NCI-H2081 treated with DMSO at 0.1 percent for 48 hours (cell line): Measurements from ENCODE around the gene RPL18A.
A peak's percentile ranks its signal among the peaks of the same experiment; 100 is the strongest.

Experiments
- DNase-seq: peaks from one replicate; lab custom pipeline; 2025; lab: John Stamatoyannopoulos, UW

Gene RPL18A

DNA sequence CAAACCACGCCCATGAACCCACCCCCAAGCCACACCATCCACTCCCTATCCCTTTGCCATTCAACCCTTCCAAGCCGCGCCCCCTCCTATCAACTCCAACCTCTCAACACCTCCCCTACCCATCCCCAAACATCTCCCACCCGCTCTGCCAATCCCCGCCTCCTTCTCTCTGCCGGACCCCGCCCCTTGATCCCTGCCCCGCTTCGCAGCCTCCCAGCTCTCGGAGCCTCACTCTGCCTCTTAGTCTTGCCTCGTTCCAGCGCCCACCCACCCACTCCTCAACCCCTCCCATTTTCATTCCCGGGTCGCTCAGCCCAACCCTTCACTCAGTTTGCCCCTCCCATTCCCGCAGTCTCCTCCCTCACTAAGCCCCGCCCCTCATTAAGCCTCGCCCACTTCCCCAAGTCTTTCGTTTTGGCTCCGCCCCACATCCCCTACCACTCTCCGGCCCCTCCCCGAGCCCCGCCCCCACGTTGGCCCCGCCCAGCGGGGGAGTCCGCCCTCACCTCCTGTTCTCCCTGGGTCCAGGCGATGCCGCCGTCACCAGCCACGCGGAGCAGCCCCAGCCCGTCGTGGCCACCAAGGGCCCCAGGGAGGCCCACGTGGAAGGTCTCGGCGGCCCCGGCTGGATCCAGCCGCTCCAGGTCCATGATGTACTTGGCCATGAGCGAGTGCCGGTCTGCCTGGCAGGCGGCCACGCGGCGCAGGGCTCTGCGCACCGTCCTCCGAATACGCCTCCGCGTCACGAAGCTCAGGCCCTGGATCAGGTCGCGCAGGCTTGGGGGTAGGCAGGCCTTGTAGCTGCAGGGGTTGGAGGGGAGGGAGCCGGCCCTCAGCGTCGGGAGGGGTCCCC, 17.7 kb upstream of the RPL18A start:
- no peak for DNase-seq

DNA sequence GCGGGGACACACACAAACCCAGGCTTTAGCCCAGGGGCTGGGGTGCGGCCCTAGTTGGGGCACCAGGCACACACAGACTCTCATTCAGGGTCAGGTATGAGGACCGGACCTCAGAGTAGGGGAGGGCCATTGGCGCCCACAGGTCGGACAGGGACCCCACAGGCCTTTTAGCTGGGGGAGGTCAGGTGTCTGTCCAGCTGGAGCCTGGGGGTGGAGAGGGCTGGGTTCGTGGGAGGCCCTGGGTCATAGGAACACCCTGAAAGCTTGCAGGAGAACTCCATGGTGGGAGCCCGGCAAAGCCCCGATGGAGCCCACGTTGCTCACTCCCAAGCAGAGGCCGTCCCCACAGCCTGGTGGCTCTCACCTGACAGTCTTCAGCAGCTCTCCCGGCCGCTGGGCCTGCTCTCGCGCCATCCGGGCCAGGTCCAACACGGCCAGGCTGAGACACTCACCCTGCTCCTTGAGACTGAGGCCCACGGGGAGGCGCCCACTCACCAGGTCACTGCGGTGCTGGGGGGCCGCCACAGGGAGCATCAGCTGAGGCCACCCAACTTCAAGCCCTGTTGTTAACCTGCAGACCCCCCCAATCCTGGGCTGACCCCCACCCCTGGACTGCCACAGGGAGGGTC, 16.9 kb upstream of the RPL18A start:
- DNase-seq: no peak

DNA sequence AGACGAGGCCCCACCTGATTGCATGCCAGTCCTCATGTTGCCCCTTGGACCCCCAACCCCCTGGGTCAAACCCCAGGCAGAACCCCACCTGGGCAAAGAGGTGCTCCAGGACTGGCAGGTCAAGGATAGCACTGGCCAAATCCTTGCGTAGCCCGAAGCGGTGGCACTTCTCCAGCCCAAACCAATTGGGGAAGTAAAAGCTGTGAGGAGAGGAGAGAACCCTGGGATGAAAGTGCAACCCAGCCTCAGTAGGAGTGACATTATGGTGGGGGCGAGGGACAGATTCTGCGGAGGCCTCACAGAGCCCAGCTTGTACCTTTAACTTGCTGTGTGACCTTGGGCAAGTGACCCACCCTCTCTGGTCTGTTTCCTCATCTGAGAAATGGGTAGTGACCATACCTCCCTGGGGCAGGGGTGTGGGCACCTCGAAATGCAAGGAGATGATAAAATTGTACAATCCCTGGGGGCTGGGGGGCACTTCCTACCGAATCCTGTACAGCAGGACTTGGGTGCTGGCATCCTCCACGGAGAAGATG, 16.4 kb upstream of the RPL18A start:
- DNase-seq: no peak

DNA sequence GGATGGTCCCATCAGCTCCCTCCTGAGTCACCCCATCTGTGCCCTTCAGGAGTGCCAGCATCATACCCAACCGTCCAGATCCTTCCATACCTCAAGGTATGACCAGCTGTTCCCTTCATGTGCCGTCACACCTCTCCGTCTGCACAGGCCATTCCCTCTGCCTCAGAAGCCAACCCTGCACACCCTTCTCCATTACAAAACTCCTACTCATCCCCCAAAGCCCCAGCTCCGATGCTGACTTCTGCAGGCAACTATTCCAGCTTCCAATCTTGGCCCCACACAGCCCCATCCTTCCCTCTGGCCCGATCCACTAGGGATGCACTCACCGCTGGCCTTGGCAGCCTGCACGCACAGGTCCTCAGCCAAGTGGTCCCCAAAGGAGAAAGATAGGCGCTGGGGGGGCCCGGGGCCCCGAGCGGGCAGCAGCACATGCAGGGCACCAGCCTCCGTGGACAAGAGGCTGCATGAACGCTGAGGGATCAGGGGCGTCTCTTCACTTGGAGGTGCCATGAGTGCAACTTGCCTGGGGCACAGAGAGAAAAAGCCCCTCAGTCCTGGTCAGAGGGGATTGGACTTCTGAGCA, 15.7 kb upstream of the RPL18A start:
- DNase-seq: no peak

DNA sequence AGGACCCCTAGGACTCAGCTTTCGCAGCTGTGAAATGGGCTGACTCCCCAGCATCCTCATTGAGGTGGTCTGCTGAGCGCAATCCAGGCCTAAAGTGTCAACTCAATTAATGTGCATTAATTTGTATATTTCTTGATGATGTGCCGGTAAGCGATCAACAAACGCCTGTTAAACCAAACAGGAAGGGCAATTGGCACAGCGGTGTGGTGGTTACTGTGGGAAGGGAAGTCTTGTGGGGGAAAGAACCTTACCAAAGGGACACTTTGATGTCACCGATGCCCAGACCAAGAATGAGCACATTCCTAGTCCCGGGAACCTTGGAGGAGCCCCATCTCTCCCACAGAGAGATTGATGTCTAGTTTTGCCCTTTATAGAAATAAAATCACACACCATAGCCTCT, 13.6 kb upstream of the RPL18A start:
- no peak for DNase-seq

DNA sequence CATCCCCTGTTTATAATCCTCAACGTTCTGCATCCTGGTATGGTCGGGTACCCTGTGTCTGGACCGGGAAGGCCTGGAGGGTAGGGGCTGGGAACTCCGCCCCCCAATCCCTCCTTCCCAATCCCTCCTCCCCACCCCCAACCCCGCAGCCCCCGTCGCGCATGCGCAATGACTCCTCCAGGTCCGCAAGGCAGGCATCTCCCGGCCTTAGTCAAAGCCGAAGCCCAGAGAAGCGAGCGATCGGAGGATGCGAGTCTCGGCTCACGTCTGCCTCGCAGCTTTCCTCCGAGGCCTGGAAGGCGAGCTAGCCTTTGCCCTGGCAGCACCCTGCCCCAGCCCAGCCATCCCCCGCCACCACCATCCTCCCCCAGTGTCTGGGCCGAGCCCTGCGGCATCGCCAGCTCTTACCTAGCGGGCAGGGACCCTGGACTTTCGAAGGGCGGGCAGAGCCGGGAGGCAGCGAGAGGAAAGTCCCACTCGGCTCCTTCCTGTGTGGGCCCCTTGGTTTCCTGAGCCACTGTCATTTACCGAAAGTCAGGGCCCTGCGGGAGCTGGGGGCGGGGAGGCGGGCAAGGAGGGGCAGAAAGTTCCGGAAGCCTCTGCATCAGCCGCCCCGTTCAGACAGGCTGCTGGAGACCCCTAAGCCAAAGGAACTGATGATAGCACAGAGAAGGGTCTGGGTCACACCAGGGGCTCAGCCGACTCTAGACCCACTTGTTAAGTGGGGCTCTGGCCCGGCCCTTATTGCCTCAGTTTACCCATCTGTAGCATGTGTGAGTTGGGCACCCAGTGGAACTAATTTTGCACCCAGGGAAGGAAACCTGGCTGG, 12.0 kb upstream of the RPL18A start, which contains the start of gene JAK3:
Gene JAK3 (minus strand): TSS at position 445 of the 829 bp plus-strand sequence. CDS start 3,565 bp downstream, outside the sequence.
- no peak for DNase-seq

DNA sequence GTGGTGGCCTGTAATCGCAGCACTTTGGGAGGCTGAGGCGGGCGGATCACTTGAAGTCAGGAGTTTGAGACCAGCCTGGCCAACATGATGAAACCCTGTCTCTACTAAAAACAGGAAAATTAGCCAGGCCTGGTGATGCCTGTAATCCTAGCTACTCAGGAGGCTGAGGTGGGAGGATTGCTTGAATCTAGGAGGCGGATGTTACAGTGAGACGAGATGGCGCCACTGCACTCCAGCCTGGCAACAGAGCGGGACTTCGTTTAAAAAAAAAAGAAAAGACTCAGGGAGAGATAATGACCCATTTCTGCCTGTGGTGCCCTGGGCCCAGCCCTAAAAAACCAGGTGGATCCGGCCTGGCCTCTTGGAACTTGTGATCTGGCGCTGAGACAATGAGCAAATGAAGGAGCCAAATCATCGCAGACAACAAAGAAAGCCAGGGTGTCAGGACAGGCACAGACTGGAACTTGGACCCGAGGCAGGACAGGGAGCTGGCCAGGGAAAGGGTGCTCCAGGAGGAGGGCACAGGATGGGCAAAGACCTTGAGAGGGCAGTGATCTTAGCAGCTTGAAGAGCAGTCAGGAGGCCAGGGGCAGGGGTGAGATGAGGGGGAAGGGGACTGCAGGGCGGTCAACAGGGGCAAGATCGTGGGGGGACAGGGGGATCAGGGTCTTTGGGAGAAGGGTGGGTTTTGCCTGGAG, 11.0 kb upstream of the RPL18A start:
- DNase-seq: no peak

DNA sequence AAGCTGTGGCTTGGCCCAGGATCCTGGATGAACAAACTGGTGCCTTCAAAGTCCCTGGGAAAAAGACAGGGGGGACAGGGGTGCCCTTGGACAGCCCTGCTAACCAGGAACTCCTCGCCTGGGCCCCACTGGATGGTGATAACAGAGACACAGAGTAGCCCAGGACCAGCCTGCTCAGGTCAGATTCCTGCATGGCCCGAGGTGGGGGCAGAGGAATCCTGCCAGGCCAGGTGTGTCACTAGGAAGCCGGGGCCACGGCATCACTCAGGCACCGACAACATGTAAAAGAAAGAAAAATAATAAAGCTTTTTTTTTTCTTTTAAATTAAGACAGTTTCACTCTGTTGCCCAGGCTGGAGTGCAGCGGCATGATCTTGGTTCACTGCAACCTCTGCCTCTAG, 5.6 kb upstream of the RPL18A start:
- DNase-seq: no peak

DNA sequence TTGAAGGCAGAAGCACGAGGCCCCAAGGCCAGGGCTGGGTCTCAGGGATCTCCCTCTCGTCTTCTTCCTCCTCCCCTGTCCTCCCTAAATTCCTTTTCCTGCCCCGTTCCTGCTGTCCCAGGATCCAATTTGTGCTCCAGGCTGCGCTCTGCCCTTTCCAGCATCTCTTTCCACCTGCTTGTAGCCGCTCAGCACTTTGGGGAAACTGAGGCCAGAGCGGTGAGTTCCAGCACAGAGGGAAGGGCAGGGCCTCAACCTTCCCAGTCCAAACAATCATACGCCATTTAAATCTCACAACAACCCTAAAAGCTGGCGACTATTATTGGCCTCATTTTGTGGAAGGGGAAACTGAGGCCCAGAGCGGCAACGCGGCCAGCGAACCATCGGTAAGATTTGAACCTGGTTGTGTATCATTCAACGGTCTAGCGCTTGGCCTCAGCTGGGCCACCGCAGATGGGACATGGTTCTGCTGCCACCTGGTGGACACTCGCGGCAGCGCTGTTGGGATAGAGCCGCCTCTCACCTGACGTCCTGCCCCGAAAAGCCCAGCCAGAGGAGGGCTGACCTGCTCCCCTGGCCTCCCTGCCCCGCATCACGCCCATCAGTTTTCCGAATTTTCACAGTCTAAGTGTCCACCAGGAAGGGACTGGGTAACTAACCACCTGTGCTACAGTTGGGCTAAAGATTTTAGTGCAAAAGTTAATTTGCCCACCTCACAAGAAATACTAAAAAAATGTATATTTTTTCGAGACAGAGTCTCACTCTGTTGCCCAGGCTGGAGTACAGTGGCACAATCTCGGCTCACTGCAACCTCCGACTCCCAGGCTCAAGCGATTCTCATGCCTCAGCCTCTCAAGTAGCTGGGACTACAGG, 4.2 kb upstream of the RPL18A start:
- DNase-seq: peak; percentile 14

DNA sequence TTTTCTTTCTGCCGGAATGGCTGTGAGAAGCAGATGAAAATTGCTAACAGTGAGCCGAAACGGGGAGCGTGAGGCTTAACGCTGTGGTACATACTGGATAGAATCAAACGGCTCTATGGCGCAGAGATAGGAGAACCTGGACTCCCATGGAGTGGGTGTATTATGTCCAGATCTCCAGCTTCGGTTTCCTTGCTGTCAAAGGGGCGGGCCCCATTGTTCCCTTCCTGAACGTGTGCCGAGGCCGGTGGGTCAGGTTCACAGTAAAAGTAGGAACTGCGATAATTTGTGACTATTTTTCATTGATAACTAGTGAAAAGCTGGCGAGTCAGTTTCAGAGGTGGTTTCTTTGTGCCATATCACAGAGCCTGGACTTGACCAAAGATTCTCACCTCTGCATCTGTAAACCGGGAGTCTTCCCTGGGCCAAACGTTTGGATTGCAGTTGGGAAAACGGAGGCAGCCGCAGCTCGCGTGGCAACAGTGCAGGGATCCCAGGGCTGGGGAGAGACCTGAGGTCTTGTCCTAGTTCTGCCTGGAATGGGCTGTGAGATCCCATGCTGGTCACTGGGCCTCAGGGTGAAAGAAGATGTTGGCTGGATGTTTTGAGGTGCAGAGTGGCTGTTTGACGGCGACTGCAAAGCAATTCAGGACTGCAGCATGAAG, 752 bp downstream of the RPL18A start:
- no peak for DNase-seq

DNA sequence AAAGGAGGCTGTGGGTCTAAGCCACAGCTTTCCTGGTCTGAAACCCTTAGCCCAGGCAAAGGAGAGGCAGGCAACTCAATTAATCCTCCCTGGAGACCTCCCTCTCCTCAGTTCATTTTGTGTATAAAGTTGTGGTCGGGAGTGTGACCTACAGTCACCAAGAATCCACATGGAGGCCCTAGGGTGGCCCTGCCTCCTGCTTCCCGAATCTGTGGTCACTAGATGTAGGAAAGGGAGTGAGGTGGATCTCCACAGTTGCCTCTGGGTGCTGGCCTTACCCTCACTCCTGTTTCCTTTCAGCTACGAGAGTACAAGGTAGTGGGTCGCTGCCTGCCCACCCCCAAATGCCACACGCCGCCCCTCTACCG, 1.3 kb downstream of the RPL18A start:
- no peak for DNase-seq

DNA sequence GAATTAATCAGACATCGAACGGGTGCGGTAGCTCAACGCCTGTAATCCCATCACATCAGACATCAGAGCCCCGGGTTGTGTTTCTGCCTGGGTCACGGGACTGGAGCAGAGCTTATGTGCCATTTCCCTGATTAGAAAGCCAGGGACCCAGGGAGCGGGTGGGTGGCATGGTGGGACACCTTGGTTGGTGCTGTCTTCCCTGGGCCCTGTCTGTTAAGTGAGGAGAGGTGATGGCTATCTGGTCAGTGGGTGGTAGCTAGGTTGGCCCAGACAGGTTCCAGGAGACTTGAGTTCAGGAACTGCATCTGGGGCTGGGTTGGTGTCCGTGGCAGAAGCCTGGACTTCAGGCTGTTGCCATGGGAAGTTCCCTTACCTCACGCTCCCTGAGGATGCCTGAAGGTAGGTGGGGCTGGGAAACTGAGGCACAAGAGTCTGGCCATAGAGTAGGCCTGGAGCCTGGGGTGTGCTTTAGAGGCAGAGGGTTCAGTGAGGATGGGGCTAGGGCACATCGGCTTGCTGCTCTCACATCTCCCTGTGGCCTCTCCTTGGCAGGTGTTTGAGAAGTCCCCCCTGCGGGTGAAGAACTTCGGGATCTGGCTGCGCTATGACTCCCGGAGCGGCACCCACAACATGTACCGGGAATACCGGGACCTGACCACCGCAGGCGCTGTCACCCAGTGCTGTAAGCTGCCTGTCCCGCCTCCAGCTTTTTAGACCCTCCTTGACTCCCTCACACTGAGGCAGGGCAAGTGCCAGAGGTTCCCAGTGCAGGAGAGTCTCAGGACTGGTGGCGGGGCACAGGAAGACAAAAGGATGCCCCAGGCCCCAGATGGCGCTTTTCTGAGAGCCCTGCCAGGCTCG, 2.1 kb downstream of the RPL18A start:
- DNase-seq: no peak

DNA sequence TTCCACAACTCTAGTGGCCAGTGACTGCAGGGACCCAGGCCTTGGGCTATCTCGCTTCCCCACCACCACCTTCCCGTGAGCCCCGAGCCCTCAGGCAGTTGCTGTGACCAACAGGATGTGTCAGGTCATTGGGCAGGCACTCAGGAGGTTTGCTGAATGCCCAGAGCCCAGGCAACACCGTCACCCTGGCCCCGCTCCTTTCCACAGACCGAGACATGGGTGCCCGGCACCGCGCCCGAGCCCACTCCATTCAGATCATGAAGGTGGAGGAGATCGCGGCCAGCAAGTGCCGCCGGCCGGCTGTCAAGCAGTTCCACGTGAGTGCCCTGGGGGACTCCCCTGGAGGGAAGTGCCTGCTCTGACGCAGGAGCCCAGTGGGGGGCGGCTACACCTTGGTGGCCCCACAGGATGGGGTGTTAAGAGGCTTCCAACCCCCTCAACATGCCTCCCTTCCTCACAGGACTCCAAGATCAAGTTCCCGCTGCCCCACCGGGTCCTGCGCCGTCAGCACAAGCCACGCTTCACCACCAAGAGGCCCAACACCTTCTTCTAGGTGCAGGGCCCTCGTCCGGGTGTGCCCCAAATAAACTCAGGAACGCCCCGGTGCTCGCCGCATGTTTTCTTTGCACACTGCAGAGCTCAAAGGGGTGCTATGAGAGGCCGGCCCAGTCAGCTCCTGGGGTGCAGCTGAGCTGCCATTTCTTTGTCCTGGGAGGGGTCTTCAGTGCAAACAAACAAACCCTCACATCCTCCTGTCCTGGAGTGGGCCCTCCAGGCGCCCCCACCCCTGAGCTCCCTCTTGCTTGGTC, 3.2 kb downstream of the RPL18A start:
- no peak for DNase-seq

DNA sequence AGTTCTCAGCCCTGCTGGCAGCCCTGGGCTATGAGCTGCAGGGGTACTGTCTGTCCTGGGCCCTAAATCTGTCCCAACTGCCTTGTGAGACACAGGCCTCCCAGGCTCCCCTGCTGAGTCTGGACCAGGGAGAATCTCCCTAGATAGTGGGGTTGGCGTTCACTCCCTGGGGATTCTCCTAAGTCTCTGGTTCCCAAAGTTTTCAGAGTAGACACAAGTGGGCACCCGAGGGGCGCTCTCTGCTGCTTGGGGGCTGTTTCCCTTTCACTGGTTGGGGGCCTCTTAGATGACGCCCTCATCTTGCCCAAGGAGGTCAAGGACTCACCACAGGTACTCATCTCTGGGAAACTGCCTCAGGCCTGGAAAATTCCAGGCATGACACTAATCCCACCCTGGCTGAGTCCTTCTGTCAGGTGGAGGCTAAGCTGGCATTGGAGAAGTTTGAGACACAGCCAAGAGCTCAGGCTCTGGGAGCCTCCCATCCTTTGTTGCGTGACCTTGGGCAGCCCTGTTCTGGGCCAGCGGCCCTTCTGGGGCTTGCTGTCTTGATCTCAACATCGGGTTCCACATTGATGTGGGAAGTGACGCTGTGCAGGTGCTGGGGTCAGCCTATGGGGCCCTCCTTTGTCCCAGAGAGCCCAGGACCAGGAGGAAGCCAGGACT, 3.9 kb downstream of the RPL18A start:
- DNase-seq: no peak

DNA sequence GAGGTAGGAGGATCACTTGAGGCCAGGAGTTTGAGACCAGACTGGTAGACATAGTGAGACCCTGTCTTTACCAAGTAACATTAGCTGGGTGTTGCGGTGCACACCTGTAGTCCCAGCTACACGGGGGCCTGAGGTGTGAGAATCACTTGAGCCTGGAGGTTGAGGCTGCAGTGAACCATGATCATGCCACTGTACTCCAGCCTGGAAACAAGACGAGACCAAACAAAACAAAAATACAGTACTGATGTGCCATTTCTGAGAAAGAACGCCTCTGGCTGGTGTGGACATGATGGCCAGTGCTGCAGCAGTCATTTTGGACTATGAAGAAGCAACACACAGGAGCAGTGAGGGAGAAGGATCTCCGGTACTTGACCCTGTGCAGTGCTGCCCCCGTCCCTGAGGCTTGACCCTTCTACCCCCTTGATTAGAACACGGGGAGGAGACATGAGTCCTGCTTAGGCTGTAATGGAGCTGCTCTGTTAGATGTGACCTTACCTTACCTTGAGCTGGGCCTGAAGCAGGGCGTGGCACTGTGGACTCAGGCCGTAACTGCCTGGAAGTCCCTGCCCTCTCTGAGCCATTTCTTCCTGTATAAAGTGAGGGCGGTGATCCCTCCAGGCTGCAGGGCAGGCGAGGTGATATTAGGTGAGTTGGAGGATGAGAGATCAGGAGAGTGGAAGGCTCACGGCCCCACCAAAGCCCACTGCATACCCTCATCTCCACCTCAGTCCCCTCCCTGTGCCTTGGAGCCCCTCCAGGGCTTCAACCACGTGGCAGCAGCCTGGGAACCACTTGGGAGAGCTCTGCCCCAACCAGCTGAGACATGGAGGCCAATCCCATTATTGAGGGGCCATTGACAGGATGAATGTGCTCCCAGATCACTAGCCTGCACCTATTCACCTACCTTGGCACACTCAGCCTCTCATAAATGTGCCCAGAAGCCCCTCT, 5.9 kb downstream of the RPL18A start:
- no peak for DNase-seq

DNA sequence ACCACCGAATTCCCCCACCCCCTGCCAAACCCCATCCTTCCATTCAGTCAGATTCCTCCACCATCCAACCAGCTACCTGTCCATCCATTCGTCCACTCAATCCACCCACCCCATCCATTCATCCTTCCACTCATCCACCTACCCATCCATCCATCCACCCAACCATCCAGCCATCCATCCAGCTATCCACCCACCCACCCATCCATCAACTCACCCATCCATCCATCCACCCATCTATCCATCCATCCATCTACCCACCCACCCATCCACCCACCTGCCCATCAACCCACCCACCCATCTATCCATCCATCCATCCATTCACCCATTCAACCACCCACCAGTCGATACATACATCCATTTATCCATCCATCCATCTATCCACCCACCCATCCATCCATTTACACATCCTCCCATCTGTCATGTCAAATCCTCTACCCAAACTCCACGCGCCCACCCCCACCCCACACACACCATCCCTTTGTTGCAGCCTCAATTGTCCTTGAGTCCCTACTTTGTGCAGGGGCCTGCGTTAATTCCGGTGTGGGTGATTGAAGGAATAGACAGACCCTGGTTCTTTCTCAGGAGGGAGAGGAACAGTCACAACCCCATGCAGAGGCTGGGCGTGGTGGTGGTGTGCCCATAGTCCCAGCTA, 6.7 kb downstream of the RPL18A start:
- no peak for DNase-seq
